Fibroblast of lung (primary cell): Measurements from ENCODE around the gene KIF26B.

Experiments
- CTCF ChIP-seq, 2 donors: IDR thresholded peaks in 1 of 2; conservative IDR thresholded peaks in 1 of 2; 1 replicate in 1 of 2; 2 replicates in 1 of 2; pipeline ENCODE4 v1.5.1; 2011 to 2012; ENCODE audit warnings: low read length in 2 of 2, control low read depth in 1 of 2, inconsistent platforms in 1 of 2, low read depth in 1 of 2, mild to moderate bottlenecking in 1 of 2
- EZH2 ChIP-seq: IDR thresholded peaks from 2 replicates; pipeline ENCODE4 v1.5.1; 2012; ENCODE audit warnings: low read length, control low read depth, mild to moderate bottlenecking; ENCODE audit errors: missing control alignments

DNA sequence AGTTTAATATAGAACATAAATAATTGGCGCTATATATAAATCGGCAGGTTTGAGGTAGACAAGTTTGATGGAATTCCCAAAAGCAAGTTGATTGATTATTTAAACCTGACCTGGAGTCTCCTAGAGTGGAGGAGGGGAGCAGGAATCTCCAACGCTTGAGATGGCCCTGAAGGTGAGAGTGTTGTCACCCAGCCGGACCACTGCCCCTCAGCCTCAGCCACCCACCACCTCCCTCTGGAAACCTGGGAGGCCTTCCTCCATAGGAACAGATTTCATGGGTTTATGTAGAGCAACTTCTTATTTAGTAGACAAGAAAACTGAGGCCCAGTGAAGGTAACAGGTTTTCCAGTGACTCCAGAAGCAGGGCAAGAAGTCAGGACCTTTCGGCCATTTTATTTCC is 389.5 kb downstream of the KIF26B start:
- TF ChIP-seq CTCF (conservative IDR thresholded peaks at IDR 0.05 in 1 of 2, IDR thresholded peaks at IDR 0.05 in 1 of 2; ENCODE audit: low read depth in 1 of 2, low read length in 2 of 2) (no peak), EZH2 (no peak)
